GM18867 (cell line): ENCODE measurements around the gene MEOX1.

Experiments used
- ATAC-seq: cut with Tn5 transposase; IDR thresholded peaks from one replicate; pipeline ENCODE4 v1.9.1; 2021; ENCODE audit warnings: mild to moderate bottlenecking, moderate library complexity; ENCODE audit not compliant: unreplicated experiment

The MEOX1 gene

DNA sequence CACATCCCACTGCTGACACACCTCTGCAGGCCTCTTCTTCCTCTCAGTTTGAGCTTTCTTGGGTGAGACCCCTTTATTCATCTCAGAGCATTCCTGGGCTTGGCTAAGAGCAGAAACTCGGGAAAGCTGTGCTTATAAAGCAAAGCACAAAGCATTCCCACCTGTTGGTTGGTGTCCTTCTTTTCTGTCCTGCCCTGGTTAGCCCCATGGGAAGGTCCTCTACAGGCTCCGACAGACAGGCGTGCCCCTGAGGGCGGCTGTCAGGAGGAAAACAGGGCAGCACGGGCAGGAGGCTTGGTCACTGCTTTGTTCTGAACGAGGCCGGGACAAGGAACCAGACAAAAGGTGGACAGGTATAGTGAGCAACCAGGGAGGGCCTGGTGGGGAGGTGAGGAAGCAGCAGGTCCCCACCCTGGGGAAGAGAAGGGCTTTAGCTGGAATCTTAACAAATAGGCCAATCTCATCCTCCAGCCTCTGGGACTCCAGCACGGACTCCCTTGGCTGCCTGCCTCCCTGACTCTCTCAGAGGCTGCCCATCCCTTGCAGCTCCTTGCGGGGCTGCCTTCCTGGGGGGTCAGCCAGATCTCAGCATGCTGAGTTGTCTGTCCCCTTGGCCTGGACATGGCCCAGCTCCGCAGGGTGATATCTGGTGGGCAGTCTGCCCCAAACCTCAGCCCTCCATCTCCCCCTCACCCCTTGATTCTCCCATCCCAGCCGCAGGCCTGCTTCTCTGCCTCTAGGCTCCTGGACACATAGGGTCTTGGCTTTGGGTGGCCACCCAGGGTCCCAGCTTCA, 1.7 kb downstream of the MEOX1 start:
- no peak for ATAC-seq

DNA sequence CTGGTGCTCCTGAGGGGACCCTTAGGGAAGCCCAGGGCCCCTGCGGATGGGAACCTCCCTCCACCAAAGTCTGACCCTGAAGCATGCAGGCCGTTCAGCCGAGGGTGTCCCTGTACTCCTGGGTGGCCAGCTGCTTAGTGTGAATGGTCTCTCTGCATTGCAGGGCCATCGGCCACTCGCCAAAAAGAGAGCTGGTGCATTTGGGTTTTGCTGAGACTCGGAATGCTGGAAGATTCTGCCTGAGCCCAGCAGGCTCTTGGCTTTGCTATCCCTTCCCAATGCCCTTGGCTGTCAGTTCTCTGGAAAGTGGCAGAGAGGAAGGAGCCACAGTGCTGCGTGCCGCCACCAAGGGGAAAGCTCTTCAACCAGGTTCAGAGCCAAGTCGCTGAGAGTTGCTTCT, 2.8 kb downstream of the MEOX1 start:
- no peak for ATAC-seq

DNA sequence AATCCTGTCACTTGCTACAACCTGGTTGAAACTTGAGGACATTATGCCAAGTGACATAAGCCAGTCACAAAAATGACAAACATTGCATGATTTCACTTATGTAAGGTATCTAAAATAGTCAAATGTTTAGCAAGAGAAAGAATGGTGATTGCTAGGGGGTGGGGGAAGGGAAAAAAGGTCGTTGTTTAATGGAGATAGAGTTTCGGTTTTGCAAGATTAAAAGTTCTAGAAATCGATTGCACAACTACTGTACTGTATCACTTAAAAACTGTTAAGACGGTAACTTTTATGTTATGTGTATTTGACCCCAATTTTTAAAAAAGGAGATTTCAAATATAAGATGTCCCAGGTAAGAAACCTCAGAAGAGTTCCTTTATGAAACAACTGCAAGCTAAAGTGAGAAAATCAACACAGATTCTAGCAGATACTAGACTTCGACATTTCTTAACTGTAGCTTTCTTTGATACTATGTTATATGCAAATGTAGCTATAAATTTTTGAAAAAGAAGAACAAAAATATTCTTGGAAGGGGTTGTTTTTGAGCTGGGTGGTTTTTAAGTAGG, 5.9 kb downstream of the MEOX1 start:
- ATAC-seq, result no peak

DNA sequence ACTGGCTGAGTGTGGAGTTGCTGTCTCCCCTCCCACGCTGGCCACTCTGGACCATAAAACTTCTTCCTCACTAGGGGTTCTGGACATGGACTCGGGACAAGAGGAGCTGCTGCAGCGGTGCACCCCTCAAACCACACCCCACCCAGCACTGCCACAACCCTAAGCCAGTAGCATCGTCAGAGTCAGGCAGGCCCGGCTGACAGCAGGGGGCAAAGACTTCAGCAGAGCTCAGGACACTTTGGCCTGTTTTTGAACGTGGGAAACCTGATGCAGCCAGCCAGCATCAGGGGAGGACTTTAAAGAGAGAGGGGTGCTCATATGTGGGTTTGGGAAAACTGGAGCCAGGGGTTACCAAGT, 9.6 kb downstream of the MEOX1 start:
- no peak for ATAC-seq

DNA sequence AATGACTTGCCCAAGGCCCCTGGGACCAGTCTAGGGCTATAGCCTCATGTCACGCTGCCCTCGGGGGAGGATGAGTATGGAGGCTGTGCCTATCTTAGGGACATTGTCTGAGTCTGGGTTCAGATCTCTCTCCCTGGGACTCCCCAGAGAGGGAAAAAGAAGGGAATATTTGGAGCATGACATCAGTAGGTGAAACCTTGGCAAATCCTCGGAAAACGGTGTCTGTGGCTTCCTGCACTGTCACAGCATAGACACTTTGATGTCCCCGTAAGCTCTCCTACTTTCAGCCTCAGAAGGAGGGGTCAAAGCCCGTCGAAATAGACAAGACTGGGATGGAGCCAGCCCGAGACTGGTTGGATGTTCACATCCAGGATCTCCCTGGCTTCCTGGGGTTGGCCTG, 11.3 kb downstream of the MEOX1 start:
- no peak for ATAC-seq

DNA sequence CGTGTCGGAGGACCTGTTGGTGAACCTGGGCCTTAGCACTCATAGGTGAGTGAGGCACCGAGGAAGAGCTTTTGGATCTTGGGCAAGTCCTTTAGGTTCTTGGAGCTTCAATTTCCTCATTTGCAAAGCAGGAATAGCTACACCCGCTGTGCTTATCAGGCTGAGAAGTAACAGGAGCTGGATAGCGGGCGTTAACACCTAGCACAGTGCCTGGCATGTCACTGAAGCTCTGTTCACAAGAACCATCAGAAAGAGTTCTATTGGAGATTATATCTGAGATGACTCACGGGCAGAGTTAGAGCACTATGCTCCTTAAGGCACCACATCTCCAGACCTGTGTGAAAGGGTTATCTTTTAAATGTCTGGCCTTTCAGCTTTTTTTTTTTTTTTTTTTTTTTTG, 12.8 kb downstream of the MEOX1 start:
- ATAC-seq, result no peak

DNA sequence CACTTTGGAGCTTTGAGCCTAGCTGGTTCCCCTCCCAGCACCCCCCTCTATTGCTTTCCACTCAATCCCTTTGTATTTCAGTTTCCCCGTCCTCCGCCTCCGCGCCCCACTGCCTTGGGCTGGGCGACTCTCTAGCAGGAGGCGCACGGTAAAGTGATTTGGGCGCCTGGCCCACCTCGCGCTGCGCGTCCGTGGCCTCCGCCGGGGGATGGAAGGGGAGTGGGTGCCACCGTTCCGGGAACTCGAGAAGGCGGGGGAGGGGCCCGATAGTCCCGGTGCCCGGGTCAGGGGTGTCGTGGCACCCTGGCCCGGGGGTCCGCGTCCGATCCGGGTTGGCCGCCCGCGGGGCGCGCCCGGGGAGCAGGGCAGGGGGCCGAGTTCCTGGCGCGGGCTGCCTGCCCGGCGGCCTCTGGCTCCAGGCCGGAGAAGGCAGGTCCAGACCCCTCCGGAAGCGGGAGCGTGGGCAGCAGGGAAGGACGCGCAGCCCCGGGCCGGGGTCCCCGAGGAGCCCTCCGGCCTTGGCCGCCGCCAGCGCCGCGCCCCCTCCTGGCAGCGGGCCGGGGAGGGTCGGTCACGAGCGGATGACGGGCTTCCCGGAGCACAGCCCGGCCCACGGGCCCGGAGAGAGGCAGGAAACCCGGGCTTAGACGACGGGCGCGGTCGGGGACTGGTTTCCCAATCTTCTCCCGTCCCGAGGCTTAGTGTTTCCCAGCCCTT, 15.8 kb downstream of the MEOX1 start:
- no peak for ATAC-seq

DNA sequence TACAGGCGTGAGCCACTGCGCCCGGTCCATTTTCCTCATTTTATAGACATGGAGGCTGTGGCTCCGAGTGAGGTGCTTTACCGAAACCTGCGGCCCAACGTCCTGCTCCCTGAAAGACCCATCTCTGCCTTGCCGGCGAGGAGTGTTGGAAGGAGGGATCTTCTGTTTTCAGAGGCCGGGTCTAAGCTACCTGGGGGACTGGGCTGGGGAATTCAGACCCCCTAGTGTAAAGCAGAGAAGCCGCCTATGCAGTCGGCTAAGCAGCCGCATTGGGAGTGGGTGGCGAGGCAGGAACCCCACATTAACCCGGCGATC, 16.3 kb downstream of the MEOX1 start:
- no peak for ATAC-seq

DNA sequence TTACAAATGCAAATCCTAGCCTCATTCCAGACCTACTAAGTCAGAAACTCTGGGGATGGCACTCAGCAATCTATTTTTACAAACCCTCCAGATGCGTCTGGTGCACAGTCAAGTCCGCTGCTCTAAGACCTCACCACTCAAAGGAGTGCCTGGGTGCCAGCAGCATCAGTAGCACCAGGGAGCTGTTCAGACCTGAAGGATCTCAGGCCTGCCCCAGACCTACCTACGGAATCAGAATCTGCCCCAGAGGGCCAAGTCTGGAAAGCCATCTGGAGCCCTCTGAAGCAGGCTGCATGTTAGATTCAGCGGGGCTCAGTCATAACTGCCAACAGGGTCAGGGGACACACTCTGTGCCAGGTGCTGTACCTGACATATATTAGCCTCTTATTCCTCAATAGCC, 17.6 kb downstream of the MEOX1 start:
- no peak for ATAC-seq

DNA sequence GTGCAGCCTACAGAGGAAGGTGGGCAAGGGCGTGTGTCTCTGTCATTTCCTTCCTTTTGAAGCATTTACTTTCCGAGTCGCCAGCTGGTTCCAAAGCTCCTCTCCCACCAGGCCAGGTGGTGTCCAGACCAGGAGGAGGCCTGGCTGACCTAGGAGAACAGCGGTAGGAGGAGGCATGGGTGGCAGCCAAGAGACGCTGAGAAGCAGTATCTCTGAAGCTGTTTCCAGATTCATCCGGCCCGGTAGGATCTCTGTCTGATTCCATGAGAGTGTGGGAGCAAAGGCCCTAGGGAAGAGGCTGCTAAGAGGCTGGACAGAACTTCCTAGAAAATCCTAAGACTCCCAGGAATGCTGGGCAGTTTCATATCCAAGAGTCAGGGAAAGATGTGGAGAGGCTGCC, 20.3 kb downstream of the MEOX1 start:
- no peak for ATAC-seq

DNA sequence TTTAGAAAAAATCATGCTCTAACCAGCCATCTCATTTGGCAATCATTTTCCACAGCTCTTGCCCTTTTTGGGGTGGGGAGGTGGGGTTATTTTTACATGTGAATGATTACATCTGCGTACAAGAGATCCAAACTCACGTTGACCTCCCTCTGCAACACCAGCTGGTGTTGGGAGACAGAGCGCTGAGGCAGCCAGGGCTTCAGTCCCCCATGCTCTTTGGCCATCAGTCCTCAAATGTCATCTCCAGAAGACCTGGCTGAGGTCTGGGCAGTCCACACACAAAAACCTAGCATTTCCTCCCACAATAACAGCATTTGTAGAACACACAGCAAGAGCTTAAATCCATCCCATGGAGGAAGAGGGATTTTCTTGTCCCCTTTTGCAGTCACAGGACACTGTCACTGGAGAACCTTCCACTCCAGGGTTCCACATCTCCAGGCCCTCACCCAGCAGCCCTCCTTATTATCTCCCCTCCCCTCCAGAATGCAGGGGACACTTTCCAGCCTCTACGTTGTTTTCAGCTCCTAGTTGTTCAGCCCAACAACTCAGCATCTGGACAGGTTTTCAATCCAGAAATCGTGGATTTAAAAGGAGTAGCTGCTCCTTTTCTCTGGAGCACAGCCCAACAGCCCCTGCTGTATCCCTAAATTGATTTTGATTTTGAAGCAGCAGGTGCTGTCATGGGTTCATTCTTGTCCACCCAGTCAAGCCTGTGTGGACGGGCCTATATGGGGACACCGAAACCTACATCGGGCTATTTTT, 21.1 kb downstream of the MEOX1 start:
- no peak for ATAC-seq

DNA sequence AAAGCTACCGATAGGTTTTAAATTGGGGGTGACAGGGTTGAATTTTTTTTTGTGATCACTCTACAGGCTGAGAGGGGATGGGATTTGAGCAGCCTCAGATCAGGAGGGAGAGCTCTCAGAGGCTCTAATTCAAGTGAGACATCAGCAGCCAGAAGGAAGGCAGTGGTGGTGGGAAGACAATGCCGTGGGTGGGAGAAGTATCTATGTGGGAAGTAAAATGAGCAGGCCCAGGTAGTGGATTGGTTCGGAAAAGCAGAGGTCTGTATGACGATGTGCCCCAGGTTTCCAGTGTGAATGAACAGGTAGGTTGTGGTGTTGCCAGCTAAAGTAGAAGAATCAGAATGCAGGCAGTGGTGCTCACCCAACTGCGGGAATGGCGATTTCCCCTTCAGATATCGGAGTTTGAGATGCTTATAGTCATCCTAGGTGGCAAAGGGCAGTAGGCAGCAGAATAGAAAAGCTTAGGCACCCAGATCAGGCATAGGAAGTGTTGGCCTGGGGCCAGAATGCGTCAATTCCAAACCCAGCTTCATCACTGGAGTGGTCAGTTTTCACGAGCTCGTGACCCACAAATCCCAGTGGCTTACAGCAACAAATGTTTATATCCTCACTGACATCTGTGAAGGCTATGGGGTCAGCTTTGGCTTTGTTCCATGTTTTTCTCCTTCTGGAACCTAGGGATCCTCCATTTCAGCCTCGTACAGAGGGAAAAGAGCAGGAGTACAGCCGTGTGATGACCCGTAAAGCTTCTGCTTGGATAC, 24.0 kb downstream of the MEOX1 start:
- ATAC-seq, result no peak

DNA sequence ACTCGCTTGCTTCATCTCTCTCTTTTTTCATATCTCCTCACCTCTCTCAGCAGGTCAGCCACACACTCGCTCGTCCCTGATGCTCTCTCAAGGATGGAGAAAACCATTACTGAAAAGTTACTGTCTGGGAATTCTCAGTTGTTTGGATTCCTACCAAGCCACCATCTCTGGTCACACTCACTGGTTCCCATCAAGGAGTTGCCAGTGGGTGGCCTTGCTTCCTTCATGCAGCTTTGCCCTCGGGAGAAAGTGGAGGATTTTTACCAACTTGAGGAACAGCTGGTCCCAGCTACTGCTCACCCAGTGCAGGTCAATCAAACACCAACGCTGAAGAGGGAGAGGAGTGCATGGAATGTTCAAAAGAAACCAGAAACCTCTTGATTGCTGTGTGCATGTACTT, 25.3 kb downstream of the MEOX1 start:
- ATAC-seq, result no peak

DNA sequence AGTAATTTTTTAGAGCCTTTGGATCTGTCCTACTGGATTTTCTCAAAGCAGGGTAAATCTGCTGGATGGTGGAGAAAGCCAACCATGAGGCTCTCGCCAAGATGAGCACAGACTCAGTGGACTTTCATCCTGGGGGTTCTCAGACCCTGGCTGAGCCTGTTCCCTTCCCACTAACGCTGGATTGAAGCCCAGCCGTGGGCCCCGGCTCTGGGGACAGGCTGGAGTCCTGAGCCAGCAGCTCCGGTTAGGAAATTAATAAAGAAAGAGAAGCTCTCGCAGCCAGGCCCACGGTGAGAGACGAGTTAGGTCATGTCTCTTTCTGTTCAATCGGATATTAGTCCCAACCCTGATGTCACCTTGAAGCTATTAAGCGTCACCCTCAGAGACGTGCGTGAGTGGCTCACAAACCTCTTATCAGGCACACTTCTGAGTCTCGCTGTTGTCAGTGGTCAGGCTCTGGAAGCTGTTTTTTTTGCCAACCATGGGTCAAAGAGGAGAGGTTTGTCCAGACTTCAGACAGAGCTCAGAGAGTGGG, 27.1 kb downstream of the MEOX1 start:
- ATAC-seq, result no peak

DNA sequence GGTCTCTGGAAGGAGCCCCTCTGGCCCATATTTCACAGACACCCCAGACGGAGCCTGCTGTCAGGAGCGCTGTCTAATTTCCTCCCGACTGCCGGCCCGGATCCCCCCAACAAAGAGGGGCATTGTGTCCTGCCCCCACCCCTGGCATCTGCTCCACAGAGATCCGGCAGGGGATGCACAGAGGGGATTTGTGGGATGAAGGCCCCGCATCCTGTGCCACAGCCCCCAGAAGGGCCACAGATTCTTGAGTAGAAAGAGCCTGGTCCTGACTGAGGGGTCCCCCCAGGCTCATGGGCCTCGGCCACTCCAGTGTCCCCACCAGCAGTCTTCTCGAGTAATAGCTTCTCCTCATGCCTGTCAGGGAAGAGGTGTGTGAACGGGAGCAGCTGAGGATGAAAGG, 29.5 kb downstream of the MEOX1 start:
- ATAC-seq, result no peak

DNA sequence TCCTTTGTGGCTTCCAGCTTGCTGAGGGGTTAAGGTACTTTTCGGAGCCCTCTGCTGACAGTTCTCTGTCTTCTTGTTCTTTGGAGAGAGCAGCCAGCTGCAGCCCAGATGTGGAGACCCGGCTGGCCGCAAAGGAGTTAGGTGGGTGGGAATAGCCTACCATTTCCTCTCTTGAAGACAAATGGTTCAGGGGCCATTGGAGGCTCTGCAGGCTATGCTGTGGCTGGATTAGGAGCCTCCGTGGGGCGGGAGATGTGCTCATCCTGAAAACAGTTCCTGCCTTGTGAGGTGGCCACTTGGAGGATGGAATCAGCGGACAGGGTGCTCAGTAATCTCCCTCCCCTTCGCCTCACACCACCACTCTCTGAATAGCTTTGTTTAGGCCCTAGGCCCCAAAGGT, 30.3 kb downstream of the MEOX1 start:
- no peak for ATAC-seq

DNA sequence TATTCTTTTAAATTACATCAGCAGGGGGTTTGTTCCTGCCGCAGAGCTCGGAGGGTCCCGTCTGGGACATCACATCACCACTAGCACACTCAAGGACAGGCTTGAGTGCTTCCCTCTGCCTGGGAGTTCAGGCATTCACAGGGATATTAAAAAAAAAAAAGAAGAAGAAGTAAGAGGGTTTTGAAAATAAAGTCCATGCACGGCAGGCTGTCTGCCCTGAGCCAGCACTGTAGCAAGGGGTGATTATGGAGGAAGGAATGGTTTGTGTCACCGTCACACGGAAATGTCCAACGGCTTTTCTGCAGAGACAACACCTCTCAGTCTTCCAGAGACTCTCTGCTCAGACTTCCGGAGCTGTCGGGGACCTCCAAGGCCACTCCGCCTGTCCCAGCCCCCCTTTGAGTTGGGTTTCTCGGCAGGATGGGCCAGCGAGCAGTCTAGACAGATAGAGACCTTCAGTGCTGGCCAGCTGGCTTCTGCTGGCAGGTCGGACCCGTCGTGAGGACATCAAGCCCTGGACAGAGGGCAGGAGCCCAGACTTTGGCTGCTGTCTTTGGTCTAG, 33.6 kb downstream of the MEOX1 start:
- no peak for ATAC-seq

DNA sequence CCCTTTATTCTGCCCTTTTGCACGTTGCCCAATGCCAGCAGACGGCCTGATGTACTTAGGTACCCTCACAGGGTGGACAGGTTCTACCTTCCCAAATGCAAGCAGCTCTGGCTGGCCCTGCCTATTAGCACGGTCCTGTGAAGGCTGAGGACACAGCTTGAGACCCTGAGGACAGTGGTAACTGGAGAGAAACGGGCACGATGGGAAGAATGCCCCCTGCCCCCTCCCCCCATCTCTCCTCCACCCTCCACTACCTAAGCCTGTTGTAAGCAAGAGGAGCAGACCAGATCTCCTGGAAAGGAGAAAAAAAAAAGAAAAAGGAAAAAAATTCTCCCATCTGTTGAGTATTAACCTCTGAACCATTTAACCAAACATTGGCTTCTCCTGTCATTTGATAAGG, 34.1 kb downstream of the MEOX1 start:
- ATAC-seq, result no peak

DNA sequence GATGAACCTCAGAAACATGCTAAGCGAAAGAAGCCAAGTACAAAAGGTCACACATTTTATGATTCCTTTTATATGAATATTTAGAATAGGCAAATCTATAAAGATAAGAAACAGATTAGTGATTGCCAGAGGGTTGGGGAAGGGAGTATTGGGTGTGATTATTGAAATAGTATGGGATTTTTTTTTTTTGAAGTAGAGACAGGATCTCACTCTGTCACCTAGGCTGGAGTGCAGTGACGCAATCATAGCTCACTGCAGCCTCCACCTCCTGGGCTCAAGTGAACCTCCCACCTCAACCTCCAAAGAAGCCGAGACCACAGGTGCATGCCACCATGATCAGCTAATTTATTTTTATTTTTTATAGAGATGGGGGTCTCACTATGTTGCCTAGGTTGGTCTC, 35.7 kb downstream of the MEOX1 start:
- ATAC-seq, result no peak

DNA sequence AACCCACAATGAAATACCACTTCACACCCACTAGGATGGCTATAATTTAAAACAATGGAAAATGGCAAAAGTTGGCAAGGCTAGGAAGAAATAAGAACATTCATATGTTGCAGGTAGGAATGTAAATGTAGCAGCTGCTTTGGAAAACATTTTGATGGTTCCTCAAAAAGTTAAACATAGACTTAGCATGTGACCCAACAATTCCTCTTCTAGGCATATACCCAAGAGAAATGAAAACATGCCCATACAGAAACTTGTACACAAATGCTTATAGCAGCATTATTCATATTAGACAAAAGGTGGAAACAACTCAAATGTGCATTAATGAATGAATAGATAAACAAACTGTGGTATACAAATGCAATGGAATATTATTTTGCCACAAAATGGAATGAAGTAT, 36.1 kb downstream of the MEOX1 start:
- ATAC-seq, result no peak

DNA sequence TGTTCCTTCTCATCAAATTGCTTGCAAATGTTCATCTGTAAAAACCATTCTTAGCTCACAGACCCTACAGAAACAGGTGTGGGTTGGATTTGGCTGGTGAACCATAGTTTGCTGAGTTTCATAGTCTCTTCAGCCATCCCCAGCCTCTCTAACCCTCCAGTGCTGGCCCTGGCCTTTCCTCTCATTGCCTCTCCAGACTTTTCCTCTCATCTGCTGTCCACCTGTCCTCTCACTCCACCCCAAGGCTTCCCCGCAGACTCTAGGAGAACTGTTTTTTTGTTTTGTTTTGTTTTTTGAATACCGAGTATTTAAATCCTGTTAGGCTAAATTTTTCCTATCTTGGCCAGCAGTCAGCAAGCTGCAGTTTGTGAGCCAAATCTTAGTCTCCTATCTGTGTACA, 41.1 kb downstream of the MEOX1 start:
- ATAC-seq, result no peak
